ENCODE results near the gene ITGA8. TPM values are rescaled to one million over a fixed set of nuclear protein-coding genes. Genes with fewer than 3 reads are reported as not detected.
"Not testable (repeated sequence)": the region's sequence is repeated elsewhere in the genome, so short reads cannot be mapped to it uniquely, and the experiment has no call there.

The ITGA8 gene
- total RNA-seq, 1 experiment from 2014 or later = 0.03 TPM

DNA sequence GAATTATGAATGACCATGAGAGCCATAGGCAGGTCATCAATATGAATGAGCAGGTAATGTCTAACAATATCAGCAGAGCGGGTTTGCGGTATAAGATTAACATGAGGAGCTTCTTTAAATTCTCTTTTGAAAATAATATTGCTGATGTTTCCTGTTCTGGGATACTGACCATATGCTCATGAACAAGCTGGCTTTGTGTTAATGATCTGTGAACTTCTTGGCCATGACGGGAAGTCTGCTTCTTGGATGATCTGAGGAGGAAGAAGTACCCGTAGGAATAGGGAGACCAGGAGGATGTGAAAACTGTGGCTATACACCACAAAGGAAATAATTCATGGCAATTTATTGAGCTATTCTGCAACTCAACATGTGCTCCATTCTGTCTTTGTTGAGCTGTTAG, 38.6 kb downstream of the ITGA8 start:
- Histone ChIP-seq H3K4me3 (ENCODE audit: insufficient read depth, low read depth, low read length) (no peak overlapping the region), H3K27me3 (ENCODE audit: control insufficient read depth, insufficient read depth, low read length) (no peaks in the 10 kb centered on the region), H3K36me3 (replicated peaks; ENCODE audit: control insufficient read depth, insufficient read depth, low read length) (no peaks in the 10 kb centered on the region)
- no peak for DNase-seq

DNA sequence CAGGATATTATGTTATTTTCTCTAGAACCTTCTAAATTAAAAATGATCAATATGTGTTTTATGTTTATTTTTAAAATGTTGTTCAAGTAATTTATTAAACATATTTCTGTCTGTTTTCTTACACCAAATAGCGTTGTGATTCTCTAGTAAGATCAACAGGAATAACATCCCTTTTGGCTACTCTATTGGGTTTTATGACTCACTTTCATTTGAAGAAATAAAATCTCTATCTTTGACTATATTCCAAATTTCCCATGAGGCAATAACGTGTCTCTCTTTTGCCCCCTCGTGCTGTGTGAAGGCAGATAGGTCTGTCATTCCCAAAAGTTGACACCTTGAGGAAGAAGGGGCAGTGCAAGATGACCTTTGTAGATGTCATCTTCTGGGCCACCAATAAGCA, 40.9 kb downstream of the ITGA8 start:
- no peak for DNase-seq
- H3K4me3 ChIP-seq (ENCODE audit: insufficient read depth, low read depth, low read length) = no peak overlapping the region

DNA sequence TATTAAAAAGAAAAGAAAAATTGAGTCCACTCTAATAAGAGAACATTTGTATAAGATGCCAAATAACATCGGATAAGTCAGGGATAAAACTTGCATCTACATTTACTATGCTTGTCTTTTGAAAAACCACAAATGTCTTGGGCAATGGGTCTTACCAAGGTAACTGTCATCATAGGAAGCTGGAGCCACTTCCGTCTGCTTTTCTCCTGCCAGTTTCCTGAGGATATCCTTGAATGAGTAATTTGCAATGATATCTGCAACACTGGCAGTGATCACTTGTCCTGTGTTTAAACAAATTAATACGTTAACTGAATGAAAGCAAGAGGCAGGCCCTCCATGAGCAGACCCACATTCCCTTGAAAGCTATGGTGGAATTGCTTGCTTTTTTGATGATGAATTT, 47.3 kb downstream of the ITGA8 start:
- Histone ChIP-seq H3K4me3 (ENCODE audit: insufficient read depth, low read depth, low read length) (no peak overlapping the region), H3K36me3 (replicated peaks; ENCODE audit: control insufficient read depth, insufficient read depth, low read length) (no peaks in the 10 kb centered on the region), H3K27me3 (ENCODE audit: control insufficient read depth, insufficient read depth, low read length) (no peaks in the 10 kb centered on the region)
- DNase-seq = no peak

More for the DNA sequence above, 40.9 kb downstream of the ITGA8 start:
- Histone ChIP-seq H3K27me3 (ENCODE audit: control insufficient read depth, insufficient read depth, low read length) (no peaks in the 10 kb centered on the region), H3K36me3 (replicated peaks; ENCODE audit: control insufficient read depth, insufficient read depth, low read length) (no peaks in the 10 kb centered on the region)

DNA sequence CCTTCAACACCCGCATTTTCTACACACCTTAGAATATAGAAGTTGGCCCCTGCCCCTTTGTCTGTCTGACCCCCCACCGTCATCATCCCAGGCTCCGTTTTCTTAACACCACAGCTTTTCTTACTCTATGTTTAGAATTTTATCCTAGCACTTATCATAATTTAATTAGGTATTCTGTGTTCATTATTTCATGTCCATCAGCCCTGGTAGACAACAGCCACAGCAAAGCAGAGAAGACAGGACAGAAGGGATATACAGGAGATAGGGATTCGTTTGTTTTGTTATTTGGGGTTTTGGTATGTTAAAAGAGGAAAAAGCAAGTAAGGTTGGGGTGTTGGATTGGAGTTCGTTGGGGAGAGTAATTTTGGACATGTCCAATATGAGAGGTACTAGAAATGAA, 48.8 kb downstream of the ITGA8 start:
- Histone ChIP-seq H3K36me3 (replicated peaks; ENCODE audit: control insufficient read depth, insufficient read depth, low read length) (no peaks in the 10 kb centered on the region), H3K4me3 (ENCODE audit: insufficient read depth, low read depth, low read length) (no peak overlapping the region), H3K27me3 (ENCODE audit: control insufficient read depth, insufficient read depth, low read length) (no peaks in the 10 kb centered on the region)
- no peak for DNase-seq

DNA sequence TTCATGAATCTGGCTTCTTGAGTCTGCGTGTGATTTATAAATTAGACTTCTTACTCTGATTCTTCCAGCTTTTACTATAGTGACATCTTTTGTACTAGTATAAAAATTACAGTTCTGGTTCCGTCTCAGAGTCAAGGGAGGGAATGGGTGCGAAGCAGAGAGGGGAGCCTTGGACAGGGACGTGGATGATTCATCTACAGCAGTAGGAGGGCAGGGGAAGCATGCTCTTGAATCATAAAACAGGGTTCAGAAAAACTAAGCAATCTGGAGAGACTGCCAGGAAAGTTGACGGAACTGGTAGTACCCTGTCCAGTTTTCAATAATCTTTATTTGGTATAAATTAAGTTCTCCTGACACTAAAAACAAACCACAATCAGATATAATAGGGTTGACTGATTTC, 58.1 kb downstream of the ITGA8 start:
- H3K27me3 ChIP-seq (ENCODE audit: control insufficient read depth, insufficient read depth, low read length) = no peaks in the 10 kb centered on the region
- no peak for DNase-seq
- H3K36me3 ChIP-seq (replicated peaks; ENCODE audit: control insufficient read depth, insufficient read depth, low read length) = no peaks in the 10 kb centered on the region
- H3K4me3 ChIP-seq (ENCODE audit: insufficient read depth, low read depth, low read length) = no peak overlapping the region

DNA sequence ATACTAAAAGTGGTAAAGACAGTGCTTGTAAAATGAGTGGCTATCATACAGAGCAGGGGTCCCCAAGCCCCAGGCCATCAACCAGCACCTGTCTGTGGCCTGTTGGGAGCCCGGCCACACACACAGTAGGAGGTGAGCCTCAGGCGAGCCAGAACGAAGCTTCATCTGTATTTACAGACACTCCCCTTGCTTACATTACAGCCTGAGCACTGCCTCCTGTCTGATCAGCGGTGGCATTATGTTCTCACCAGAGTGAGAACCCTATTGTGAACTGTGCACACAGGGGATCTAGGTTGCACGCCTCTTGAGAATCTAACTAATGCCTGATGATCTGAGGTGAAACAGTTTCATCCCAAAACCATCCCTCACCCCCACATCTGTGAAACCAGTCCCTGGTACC, 58.7 kb downstream of the ITGA8 start:
- Histone ChIP-seq H3K27me3 (ENCODE audit: control insufficient read depth, insufficient read depth, low read length) (no peaks in the 10 kb centered on the region), H3K36me3 (replicated peaks; ENCODE audit: control insufficient read depth, insufficient read depth, low read length) (no peaks in the 10 kb centered on the region), H3K4me3 (ENCODE audit: insufficient read depth, low read depth, low read length) (no peak overlapping the region)
- DNase-seq = no peak

DNA sequence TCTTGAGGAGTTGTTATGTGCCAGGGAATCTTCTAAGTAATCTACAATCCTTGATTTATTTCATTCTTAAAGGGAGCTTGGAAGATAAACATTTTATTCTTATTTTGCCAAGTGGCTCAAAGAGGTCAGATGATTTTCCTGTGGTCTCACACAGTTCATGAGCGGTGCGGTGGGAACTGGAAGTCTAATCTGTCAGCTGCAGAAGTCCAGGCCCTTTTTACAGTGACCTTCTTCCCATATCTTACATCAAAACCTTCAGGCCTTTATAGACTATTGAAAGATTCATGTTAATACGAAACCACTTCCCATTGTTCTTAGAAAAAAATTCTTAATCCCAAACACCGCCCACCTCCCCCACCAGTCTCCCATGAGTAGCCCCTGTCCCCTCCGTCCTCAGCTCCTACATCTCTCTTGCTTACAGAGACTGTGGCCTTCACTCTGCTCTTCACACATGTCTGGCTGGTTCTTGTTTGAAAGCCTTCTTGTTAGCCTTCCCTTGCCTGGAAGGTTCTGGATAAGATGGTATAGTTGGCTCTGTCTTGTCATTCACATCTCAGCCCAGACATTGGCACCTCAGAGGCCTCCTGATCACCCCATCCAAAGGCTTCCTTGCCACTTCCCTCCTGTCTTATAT, 61.5 kb downstream of the ITGA8 start:
- no peak overlapping the region for H3K4me3 ChIP-seq (ENCODE audit: insufficient read depth, low read depth, low read length)

DNA sequence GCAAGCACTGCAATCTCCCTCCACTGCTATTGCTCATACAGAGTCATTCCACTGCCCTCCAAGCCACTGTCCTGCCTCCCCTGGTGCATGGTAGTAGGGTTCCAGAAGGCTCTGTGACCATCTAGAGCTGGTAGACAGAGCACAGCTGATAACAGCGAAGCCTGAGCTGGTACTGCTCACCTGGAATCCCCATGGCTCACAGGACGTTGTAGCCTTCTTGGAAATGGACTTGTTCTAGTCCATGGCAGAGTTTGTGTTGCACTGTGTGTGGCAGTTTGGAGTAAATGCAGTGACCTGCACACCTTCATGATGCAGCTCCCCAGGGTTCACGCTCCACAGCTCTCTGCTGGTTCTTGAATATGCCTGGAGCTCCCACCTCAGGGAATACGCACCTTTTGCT, 67.0 kb downstream of the ITGA8 start:
- DNase-seq = no peak
- no peak overlapping the region for H3K4me3 ChIP-seq (ENCODE audit: insufficient read depth, low read depth, low read length)
- no peaks in the 10 kb centered on the region for H3K27me3 ChIP-seq (ENCODE audit: control insufficient read depth, insufficient read depth, low read length)
- no peaks in the 10 kb centered on the region for H3K36me3 ChIP-seq (replicated peaks; ENCODE audit: control insufficient read depth, insufficient read depth, low read length)

More for the DNA sequence above, 61.5 kb downstream of the ITGA8 start:
- no peak for DNase-seq
- H3K36me3 ChIP-seq (replicated peaks; ENCODE audit: control insufficient read depth, insufficient read depth, low read length) = no peaks in the 10 kb centered on the region
- H3K27me3 ChIP-seq (ENCODE audit: control insufficient read depth, insufficient read depth, low read length) = no peaks in the 10 kb centered on the region

DNA sequence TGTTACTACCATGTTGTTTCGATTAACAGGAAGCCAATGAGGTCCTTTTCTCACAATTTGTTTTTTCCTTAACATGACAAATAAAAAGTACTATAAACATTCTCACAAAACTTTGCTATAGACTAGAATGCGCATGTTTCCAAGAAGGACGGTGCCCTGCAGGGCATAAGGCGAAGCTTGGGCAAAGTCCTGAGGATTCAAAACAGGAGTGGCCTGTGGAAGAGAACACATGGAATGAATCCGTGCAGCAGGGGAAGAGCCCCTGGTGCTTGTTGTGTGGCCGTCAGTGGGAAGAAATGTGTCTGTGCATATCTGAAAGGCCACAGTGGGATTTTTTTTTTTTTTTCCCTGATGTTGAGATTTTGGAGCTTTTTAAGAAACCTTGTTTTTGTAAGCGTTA, 67.6 kb downstream of the ITGA8 start:
- Histone ChIP-seq H3K4me3 (ENCODE audit: insufficient read depth, low read depth, low read length) (no peak overlapping the region), H3K36me3 (replicated peaks; ENCODE audit: control insufficient read depth, insufficient read depth, low read length) (no peaks in the 10 kb centered on the region), H3K27me3 (ENCODE audit: control insufficient read depth, insufficient read depth, low read length) (no peaks in the 10 kb centered on the region)
- no peak for DNase-seq

DNA sequence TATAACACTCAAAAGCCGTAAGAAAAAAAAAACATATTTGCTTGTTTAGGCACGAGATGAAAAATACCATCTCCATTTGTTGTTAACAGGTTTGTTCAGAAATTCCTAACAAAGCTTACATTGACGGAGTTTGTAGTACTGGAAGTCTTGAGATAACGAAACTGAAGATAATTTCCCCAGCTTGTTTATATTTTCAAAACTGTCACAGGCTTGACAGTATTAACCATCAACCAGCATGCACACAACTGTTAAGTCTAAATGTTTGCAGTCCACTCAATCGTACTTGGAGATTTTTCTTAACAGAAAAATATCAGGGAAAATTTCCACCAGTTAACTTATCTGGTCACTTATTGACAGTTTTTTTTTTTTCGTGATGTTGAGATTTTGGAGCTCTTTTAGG, 68.5 kb downstream of the ITGA8 start:
- H3K27me3 ChIP-seq (ENCODE audit: control insufficient read depth, insufficient read depth, low read length) = no peaks in the 10 kb centered on the region
- no peaks in the 10 kb centered on the region for H3K36me3 ChIP-seq (replicated peaks; ENCODE audit: control insufficient read depth, insufficient read depth, low read length)
- DNase-seq = no peak
- H3K4me3 ChIP-seq (ENCODE audit: insufficient read depth, low read depth, low read length) = no peak overlapping the region

DNA sequence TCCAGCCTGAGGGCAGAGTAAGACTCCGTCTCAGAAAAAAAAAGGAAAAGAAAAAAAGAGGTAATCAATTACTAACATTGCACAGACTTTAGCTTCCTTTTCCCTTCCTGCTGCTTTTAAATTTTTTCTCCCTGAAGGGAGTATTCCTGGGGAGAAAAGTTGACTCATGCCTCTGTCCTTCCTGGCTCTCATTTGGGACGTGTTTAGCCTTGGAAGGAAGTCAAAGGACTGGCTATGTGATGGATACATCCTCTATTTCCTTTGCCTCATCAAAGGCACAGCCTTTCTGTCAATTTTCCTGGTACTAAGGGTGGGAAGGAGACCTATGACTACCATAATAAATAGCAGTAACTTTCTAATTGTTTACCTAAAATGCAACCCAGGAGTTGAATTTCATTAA, 77.6 kb downstream of the ITGA8 start:
- no peak for DNase-seq
- no peak overlapping the region for H3K4me3 ChIP-seq (ENCODE audit: insufficient read depth, low read depth, low read length)
- H3K27me3 ChIP-seq (ENCODE audit: control insufficient read depth, insufficient read depth, low read length) = no peaks in the 10 kb centered on the region
- no peaks in the 10 kb centered on the region for H3K36me3 ChIP-seq (replicated peaks; ENCODE audit: control insufficient read depth, insufficient read depth, low read length)

DNA sequence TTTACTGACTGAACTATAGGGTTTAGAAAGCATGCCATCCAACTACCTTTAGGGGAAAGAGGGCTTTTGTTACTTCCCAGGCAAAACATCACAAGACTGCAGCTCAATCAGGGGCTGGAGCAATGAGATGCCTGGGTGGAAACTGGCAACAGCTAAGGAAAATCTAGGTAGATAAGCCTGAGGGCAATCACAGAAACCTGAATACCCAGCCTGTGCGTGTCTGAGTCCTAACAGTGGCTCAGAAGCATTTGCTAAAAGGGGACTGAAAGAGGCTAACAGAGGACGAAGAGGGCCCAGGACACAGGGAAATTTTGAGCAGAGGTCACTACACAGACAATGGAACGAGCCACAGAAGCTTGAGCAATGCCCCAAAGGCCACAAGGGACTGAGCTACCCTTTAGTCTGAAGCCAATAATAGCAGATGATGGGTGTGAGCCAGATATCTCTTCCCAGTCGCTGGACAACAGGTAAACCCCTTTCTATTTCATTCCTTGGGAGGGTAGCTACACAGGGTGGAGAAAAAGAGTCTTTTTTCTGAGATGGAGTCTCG, 79.1 kb downstream of the ITGA8 start:
- Histone ChIP-seq H3K36me3 (replicated peaks; ENCODE audit: control insufficient read depth, insufficient read depth, low read length) (no peaks in the 10 kb centered on the region), H3K27me3 (ENCODE audit: control insufficient read depth, insufficient read depth, low read length) (no peaks in the 10 kb centered on the region), H3K4me3 (ENCODE audit: insufficient read depth, low read depth, low read length) (no peak overlapping the region)
- no peak for DNase-seq

DNA sequence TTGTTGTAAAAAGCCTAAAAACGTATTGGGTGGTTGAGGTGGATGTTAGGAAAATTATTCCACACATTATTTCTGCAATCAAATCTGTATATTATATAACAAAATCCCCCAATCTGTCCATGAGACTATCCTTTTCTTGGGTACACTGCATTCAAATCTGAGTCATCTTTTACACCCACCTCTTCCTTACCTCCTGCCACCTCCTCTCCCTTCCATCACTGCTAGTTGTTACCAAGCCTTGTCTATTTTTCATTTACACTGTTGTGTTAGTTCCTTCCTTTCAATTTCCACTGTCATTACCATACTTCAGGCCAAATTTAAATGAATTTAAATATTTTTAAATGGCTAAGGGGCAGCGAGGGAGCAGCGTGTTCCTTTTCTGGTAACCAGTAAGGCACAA, 83.3 kb downstream of the ITGA8 start:
- H3K27me3 ChIP-seq (ENCODE audit: control insufficient read depth, insufficient read depth, low read length) = no peaks in the 10 kb centered on the region

DNA sequence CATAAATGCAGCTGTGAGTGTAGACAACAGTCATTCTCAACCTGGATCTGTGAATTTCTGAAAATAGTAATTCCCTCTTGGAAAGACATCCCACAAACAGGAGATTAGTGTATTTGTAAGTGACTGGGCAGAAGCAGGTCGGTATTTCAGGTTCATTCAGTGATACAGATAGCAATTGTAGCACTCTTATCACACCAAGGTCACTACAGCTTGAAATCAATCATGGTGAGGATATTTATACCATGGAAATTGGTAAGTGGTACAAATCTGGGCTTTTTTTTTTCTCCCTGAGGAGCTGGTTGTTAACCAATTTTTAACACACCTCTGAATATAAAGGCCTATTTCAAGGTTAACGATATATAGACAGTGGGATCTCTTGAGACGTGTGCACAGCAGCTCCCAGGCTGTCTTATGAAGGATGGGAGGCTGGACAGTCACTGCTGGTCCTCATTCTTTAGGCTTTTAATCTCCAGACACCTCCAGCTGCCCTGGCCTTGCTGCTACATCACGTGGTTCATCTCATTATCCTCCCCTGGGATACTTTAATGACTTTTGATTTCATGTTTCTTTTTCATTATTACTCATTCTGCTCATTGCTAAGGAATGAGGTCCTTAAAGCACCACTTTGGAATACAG, 87.1 kb downstream of the ITGA8 start:
- Histone ChIP-seq H3K27me3 (ENCODE audit: control insufficient read depth, insufficient read depth, low read length) (no peaks in the 10 kb centered on the region), H3K36me3 (replicated peaks; ENCODE audit: control insufficient read depth, insufficient read depth, low read length) (no peaks in the 10 kb centered on the region), H3K4me3 (ENCODE audit: insufficient read depth, low read depth, low read length) (no peak overlapping the region)
- DNase-seq = no peak

More for the DNA sequence above, 83.3 kb downstream of the ITGA8 start:
- DNase-seq = no peak
- Histone ChIP-seq H3K4me3 (ENCODE audit: insufficient read depth, low read depth, low read length) (no peak overlapping the region), H3K36me3 (replicated peaks; ENCODE audit: control insufficient read depth, insufficient read depth, low read length) (no peaks in the 10 kb centered on the region)

DNA sequence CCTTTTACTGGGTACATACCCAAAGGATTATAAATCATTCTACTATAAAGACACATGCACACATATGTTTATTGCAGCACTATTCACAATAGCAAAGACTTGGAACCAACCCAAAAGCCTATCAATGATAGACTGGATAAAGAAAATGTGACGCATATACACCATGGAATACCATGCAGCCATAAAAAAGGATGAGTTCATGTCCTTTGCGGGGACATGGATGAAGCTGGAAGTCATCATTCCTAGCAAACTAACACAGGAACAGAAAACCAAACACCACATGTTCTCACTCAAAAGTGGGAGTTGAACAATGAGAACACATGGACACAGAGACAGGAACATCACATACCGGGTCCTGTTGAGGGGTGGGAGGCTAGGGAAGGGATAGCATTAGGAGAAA, 88.5 kb downstream of the ITGA8 start:
- not testable (repeated sequence) for H3K27me3 ChIP-seq (ENCODE audit: control insufficient read depth, insufficient read depth, low read length); H3K36me3 ChIP-seq (replicated peaks; ENCODE audit: control insufficient read depth, insufficient read depth, low read length); H3K4me3 ChIP-seq (ENCODE audit: insufficient read depth, low read depth, low read length); DNase-seq
